Activated CD4-positive, alpha-beta memory T cell treated with anti-CD3 and anti-CD28 coated beads for 36 hours (primary cell): ENCODE results near the gene TMEM114. TPM values are rescaled to one million over a fixed set of nuclear protein-coding genes. Genes with fewer than 3 reads are reported as not detected.

Source experiments
- CTCF ChIA-PET: fragments of 350-600 bp; sonication (Branson Sonifier 250); formaldehyde crosslinking; loops from one replicate; lab custom pipeline; 2021; ENCODE audit warnings: antibody characterized with exemption, inconsistent platforms; lab: Charles Lee
- POLR2A ChIA-PET: fragments of 350-600 bp; sonication (Branson Sonifier 250); formaldehyde crosslinking; loops from one replicate; lab custom pipeline; 2021; ENCODE audit warnings: antibody characterized with exemption; lab: Charles Lee
- DNase-seq: peaks from one replicate; pipeline ENCODE4 v3.0.0-alpha.2; 2020
- H3K27ac Mint-ChIP-seq: one replicate; pipeline ENCODE4 v1.8.0; 2021; ENCODE audit warnings: mixed read lengths
- H3K27me3 Mint-ChIP-seq: one replicate; pipeline ENCODE4 v1.8.0; 2021; ENCODE audit warnings: mixed read lengths
- H3K36me3 Mint-ChIP-seq: one replicate; pipeline ENCODE4 v1.8.0; 2021; ENCODE audit warnings: mixed read lengths
- H3K4me1 Mint-ChIP-seq: one replicate; pipeline ENCODE4 v1.8.0; 2021; ENCODE audit warnings: low read depth, mixed read lengths
- H3K4me3 Mint-ChIP-seq: one replicate; pipeline ENCODE4 v1.8.0; 2021; ENCODE audit warnings: mild to moderate bottlenecking, mixed read lengths
- H3K9me3 Mint-ChIP-seq: one replicate; pipeline ENCODE4 v1.8.0; 2021; ENCODE audit warnings: mixed read lengths
- intact Hi-C: fragments of 100-400 bp; cut with micrococcal nuclease; formaldehyde crosslinking; loops from one replicate; pipeline ENCODE4 v1.15.1; 2023
- total RNA-seq, 2 experiments: library from RNA; stranded (reverse); gene quantifications; one replicate each; pipeline ENCODE4 v1.2.3, GENCODE V29; 2021

Gene TMEM114
- total RNA-seq, 2 experiments from 2014 or later = not detected

DNA sequence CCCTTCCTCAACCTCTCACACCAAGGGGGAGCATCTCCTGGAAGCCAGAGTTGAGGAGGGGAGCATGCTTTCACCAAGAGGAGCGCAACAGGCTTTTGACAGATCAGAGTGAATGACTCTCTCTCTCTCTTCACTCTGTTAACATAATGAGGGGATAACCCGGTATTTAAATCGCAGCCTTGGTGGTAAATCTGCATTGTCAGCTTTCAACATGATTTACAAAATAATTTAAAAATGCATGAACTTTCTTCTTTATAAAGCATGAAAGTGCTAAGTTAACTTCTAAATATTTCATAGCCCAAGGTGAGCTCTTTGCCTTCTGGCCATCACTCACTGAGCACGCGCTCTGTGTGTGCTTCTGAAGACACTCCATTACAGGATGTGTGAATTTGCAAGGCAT is 61.8 kb downstream of the TMEM114 start:
- no peaks in the 10 kb centered on the region for H3K4me1 Mint-ChIP-seq

DNA sequence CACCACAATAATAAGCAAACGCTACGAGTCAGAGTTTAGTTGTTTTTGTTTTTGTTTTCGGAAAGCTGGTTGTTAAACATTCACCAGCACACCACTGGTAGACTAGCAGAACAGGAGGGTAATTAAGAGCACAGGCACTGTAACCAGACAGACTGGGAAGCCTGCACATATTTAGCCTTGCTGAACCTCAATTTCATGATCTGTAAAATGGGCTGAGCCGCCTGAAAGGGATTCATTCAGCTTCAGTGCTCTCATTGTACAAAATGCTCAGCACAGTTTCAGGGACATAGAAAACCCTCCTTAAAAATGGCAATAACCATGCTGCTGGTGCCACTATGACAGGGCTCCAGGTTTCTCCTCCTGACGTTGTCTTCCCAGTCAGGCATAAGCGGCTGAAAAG is 66.4 kb downstream of the TMEM114 start:
- peaks cover 9% of the 10 kb centered on the region for H3K27me3 Mint-ChIP-seq
- ChIA-PET POLR2A (no interaction called here), CTCF (no interaction called here)
- no peaks in the 10 kb centered on the region for H3K36me3 Mint-ChIP-seq
- no peak overlapping the region for H3K4me3 Mint-ChIP-seq
- DNase-seq = no peak
- intact Hi-C loops = no loop called here
- no peaks in the 10 kb centered on the region for H3K9me3 Mint-ChIP-seq
- H3K27ac Mint-ChIP-seq = no peak overlapping the region
- no peaks in the 10 kb centered on the region for H3K4me1 Mint-ChIP-seq

More for the DNA sequence above, 61.8 kb downstream of the TMEM114 start:
- H3K9me3 Mint-ChIP-seq = no peaks in the 10 kb centered on the region
- no peak for DNase-seq
- no peaks in the 10 kb centered on the region for H3K36me3 Mint-ChIP-seq
- H3K27me3 Mint-ChIP-seq = peaks cover 7% of the 10 kb centered on the region
- no peak overlapping the region for H3K4me3 Mint-ChIP-seq
- CTCF ChIA-PET = interaction anchor here (0.6 kb wide), 1 partner anchor 15 kb away, joined by 3 read pairs; no protein-coding TSS in a partner anchor
- no peak overlapping the region for H3K27ac Mint-ChIP-seq
- POLR2A ChIA-PET = no interaction called here
- intact Hi-C loops = no loop called here

DNA sequence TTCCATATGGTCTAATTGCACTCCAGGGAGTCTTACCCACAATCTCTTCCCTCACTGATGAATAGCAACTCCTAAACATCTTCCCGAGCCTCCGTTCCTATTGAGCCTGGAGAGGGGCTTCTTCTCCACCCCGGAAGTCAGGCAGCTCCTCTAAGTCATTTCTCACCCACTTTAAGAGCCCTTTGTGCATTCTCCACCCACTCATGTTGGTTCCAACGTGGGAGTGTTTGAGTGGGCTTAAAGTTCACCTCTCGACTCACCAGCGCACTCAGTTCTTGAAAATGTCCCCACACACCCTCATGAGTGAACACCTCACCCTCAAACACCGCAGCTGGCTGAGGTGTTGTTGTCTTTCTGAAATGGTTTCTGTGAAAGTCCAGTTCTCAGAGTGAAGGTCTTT is 67.6 kb downstream of the TMEM114 start:
- Mint-ChIP-seq H3K4me1 (no peaks in the 10 kb centered on the region), H3K9me3 (no peaks in the 10 kb centered on the region), H3K4me3 (no peak overlapping the region), H3K27me3 (peaks cover 4% of the 10 kb centered on the region), H3K36me3 (no peaks in the 10 kb centered on the region), H3K27ac (no peak overlapping the region)
- ChIA-PET POLR2A (no interaction called here), CTCF (no interaction called here)
- DNase-seq = no peak
- intact Hi-C loops = no loop called here

DNA sequence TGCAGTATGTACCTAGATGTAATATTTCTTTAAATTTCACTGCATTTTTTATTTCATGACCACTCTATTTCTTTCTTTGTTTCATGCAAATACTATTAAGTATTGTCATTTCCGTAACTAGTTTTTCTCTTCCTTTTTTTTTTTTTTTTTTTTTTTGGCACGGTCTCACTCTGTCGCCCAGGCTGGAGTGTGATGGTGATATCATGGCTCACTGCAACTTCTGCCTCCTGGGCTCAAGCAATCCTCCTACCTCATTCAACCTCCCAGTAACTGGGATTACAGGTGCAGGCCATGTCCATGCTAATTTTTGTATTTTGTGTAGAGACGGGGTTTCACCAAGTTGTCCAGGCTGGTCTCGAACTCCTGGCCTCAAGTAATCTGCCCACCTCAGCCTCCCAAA is 70.7 kb downstream of the TMEM114 start:
- Mint-ChIP-seq H3K36me3 (no peaks in the 10 kb centered on the region), H3K27ac (no peak overlapping the region), H3K9me3 (no peaks in the 10 kb centered on the region), H3K4me1 (no peaks in the 10 kb centered on the region), H3K27me3 (peaks cover 3% of the 10 kb centered on the region), H3K4me3 (no peak overlapping the region)
- no peak for DNase-seq
- ChIA-PET POLR2A (no interaction called here), CTCF (no interaction called here)
- intact Hi-C loops = no loop called here

Other genes with a start within 250 kb of the TMEM114 start
- gene METTL22, start 31.2 kb upstream of the TMEM114 start, total RNA-seq = 10 to 100 TPM; 26.4 to 30.8 TPM
- 10 to 100 TPM in 1 of 2 experiments, 1 to 10 TPM in 1; 8.7 to 10.0 TPM for gene ABAT, start 84.1 kb upstream of the TMEM114 start, total RNA-seq
- 10 to 100 TPM; 16.0 TPM for gene TMEM186, start 207.1 kb upstream of the TMEM114 start, total RNA-seq
- gene PMM2, start 207.3 kb upstream of the TMEM114 start, total RNA-seq = 10 to 100 TPM; 34.0 to 36.0 TPM